WTC11 (cell line): ENCODE results near the gene UCHL3. TPM values are rescaled to one million over a fixed set of nuclear protein-coding genes. Genes with fewer than 3 reads are reported as not detected.

ENCODE experiments used
- ATAC-seq: fragments of 200-7000 bp; cut with Tn5 transposase; 2 replicates; pipeline ENCODE4 v1.10.0; 2021; ENCODE audit warnings: mild to moderate bottlenecking, moderate library complexity
- CTCF ChIA-PET: fragments of 300-600 bp; sonication (Branson Sonifier 250); formaldehyde crosslinking; loops from one replicate; lab custom pipeline; 2021; ENCODE audit warnings: antibody characterized with exemption; lab: Charles Lee
- POLR2A ChIA-PET: fragments of 350-600 bp; sonication (Branson Sonifier 250); formaldehyde crosslinking; loops from one replicate; lab custom pipeline; 2021; ENCODE audit warnings: antibody characterized with exemption; lab: Charles Lee
- DNase-seq: peaks from one replicate; pipeline ENCODE4 v3.0.0; 2021; ENCODE audit warnings: low spot score
- H3K27ac Mint-ChIP-seq: 2 replicates; pipeline ENCODE4 v1.8.0; 2021; ENCODE audit warnings: mixed read lengths
- H3K27me3 Mint-ChIP-seq: 2 replicates; pipeline ENCODE4 v1.8.0; 2021; ENCODE audit warnings: low read depth, mild to moderate bottlenecking, moderate library complexity, mixed read lengths
- H3K36me3 Mint-ChIP-seq: 2 replicates; pipeline ENCODE4 v1.8.0; 2021; ENCODE audit warnings: mixed read lengths
- H3K4me1 Mint-ChIP-seq: 2 replicates; pipeline ENCODE4 v1.8.0; 2022; ENCODE audit warnings: mixed read lengths
- H3K4me3 Mint-ChIP-seq: 2 replicates; pipeline ENCODE4 v1.8.0; 2021; ENCODE audit warnings: mild to moderate bottlenecking, moderate library complexity, mixed read lengths
- H3K9me3 Mint-ChIP-seq: 2 replicates; pipeline ENCODE4 v1.8.0; 2021; ENCODE audit warnings: mixed read lengths
- CREM ChIP-seq: sonication (generic); formaldehyde crosslinking; IDR thresholded peaks from 2 replicates; pipeline ENCODE4 v1.8.1; 2022; ENCODE audit warnings: mild to moderate bottlenecking, missing genetic modification reagents, moderate library complexity
- EMX1 ChIP-seq: fragments of 250-450 bp; sonication (Bioruptor Pico); IDR thresholded peaks from 2 replicates; pipeline ENCODE4 v1.8.0; 2021; ENCODE audit warnings: mild to moderate bottlenecking
- ESRRA ChIP-seq: sonication (generic); formaldehyde crosslinking; IDR thresholded peaks from 2 replicates; pipeline ENCODE4 v1.8.1; 2022; ENCODE audit warnings: mild to moderate bottlenecking, missing genetic modification reagents, borderline replicate concordance
- FOXP1 ChIP-seq: sonication (generic); formaldehyde crosslinking; IDR thresholded peaks from 2 replicates; pipeline ENCODE4 v1.8.0; 2022; ENCODE audit warnings: missing genetic modification reagents, mild to moderate bottlenecking, moderate library complexity, borderline replicate concordance
- GTF2I ChIP-seq: fragments of 250-450 bp; sonication (Bioruptor Pico); conservative IDR thresholded peaks from 2 replicates; pipeline ENCODE4 v1.4.0; 2021; ENCODE audit warnings: mild to moderate bottlenecking
- JUN ChIP-seq: sonication (generic); formaldehyde crosslinking; IDR thresholded peaks from 2 replicates; pipeline ENCODE4 v1.8.0; 2023; ENCODE audit warnings: mild to moderate bottlenecking, missing genetic modification reagents
- NR1H2 ChIP-seq: sonication (generic); formaldehyde crosslinking; IDR thresholded peaks from 2 replicates; pipeline ENCODE4 v1.9.0; 2021; ENCODE audit warnings: mild to moderate bottlenecking, moderate library complexity, missing genetic modification reagents
- RELA ChIP-seq: sonication (generic); formaldehyde crosslinking; IDR thresholded peaks from 2 replicates; pipeline ENCODE4 v1.8.1; 2022; ENCODE audit warnings: missing genetic modification reagents, mild to moderate bottlenecking, borderline replicate concordance
- TEAD4 ChIP-seq: sonication (generic); formaldehyde crosslinking; IDR thresholded peaks from 2 replicates; pipeline ENCODE4 v1.8.0; 2022; ENCODE audit warnings: mild to moderate bottlenecking, missing genetic modification reagents
- ZNF232 ChIP-seq: sonication (generic); formaldehyde crosslinking; IDR thresholded peaks from 2 replicates; pipeline ENCODE4 v1.8.0; 2022; ENCODE audit warnings: mild to moderate bottlenecking, missing genetic modification reagents
- ZNF416 ChIP-seq: fragments of 250-450 bp; sonication (Bioruptor Pico); IDR thresholded peaks from 2 replicates; pipeline ENCODE4 v1.9.0; 2021; ENCODE audit warnings: mild to moderate bottlenecking, inconsistent platforms
- ZNF423 ChIP-seq: fragments of 250-450 bp; sonication (Bioruptor Pico); IDR thresholded peaks from 2 replicates; pipeline ENCODE4 v2.1.2; 2022; ENCODE audit warnings: mild to moderate bottlenecking, moderate library complexity
- total RNA-seq: library from RNA; stranded (reverse); gene quantifications from 3 replicates; pipeline ENCODE4 v1.2.3, GENCODE V29; 2021
- TF ChIP-seq, protein P1 (sequence below): sonication (generic); formaldehyde crosslinking; IDR thresholded peaks from 2 replicates; pipeline ENCODE4 v1.8.1; 2022; ENCODE audit warnings: low read depth, mild to moderate bottlenecking, moderate library complexity, missing genetic modification reagents, borderline replicate concordance
- TF ChIP-seq, protein P2 (sequence below): sonication (generic); formaldehyde crosslinking; IDR thresholded peaks from 2 replicates; pipeline ENCODE4 v1.8.0; 2023; ENCODE audit warnings: mild to moderate bottlenecking, missing genetic modification reagents
- TF ChIP-seq, protein P3 (sequence below): fragments of 250-450 bp; sonication (Bioruptor Pico); IDR thresholded peaks from 2 replicates; pipeline ENCODE4 v1.9.0; 2021; ENCODE audit warnings: mild to moderate bottlenecking, borderline replicate concordance
- TF ChIP-seq, protein P4 (sequence below): fragments of 250-450 bp; sonication (Bioruptor Pico); IDR thresholded peaks from 2 replicates; pipeline ENCODE4 v2.1.2; 2022; ENCODE audit warnings: mild to moderate bottlenecking, moderate library complexity
- TF ChIP-seq, protein P5 (sequence below): fragments of 250-450 bp; sonication (Bioruptor Pico); conservative IDR thresholded peaks from 2 replicates; pipeline ENCODE4 v1.9.0; 2021; ENCODE audit warnings: mild to moderate bottlenecking

Gene UCHL3
- total RNA-seq, 1 experiment from 2014 or later: 46.9 TPM

DNA sequence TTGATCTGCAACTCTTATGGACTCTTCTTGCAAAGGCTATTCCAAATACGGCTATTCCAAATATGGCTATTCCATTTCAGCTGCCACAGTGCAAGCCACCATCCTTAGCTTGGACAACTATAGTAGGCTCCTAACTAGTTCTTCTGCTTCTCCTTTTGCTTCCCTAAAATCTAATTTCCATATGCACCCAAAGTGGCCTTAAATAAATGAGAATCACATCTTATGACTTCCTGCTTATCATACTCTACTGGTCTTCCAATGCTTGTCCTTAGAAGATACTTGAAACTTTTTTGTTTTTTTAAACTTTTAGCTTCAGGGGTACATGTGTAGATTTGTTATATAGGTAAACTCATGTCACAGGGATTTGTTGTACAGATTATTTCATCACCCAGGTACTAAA, 4.9 kb downstream of the UCHL3 start:
- Mint-ChIP-seq H3K4me3 (no peak overlapping the region), H3K36me3 (peaks cover 11% of the 10 kb centered on the region), H3K27ac (no peak overlapping the region), H3K9me3 (no peaks in the 10 kb centered on the region), H3K4me1 (peaks cover 12% of the 10 kb centered on the region), H3K27me3 (no peaks in the 10 kb centered on the region)
- no peak for DNase-seq
- CTCF ChIA-PET: interaction anchor here (1.1 kb wide), 1 partner anchor 72 kb away, joined by 3 read pairs; the partner anchor contains the start of gene TBC1D4
- TF ChIP-seq ZNF423: no peak
- no peak for TF ChIP-seq TEAD4
- TF ChIP-seq, protein P1, sequence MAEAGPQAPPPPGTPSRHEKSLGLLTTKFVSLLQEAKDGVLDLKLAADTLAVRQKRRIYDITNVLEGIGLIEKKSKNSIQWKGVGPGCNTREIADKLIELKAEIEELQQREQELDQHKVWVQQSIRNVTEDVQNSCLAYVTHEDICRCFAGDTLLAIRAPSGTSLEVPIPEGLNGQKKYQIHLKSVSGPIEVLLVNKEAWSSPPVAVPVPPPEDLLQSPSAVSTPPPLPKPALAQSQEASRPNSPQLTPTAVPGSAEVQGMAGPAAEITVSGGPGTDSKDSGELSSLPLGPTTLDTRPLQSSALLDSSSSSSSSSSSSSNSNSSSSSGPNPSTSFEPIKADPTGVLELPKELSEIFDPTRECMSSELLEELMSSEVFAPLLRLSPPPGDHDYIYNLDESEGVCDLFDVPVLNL (CRISPR knock-in tag): no peak
- TF ChIP-seq, protein P2, sequence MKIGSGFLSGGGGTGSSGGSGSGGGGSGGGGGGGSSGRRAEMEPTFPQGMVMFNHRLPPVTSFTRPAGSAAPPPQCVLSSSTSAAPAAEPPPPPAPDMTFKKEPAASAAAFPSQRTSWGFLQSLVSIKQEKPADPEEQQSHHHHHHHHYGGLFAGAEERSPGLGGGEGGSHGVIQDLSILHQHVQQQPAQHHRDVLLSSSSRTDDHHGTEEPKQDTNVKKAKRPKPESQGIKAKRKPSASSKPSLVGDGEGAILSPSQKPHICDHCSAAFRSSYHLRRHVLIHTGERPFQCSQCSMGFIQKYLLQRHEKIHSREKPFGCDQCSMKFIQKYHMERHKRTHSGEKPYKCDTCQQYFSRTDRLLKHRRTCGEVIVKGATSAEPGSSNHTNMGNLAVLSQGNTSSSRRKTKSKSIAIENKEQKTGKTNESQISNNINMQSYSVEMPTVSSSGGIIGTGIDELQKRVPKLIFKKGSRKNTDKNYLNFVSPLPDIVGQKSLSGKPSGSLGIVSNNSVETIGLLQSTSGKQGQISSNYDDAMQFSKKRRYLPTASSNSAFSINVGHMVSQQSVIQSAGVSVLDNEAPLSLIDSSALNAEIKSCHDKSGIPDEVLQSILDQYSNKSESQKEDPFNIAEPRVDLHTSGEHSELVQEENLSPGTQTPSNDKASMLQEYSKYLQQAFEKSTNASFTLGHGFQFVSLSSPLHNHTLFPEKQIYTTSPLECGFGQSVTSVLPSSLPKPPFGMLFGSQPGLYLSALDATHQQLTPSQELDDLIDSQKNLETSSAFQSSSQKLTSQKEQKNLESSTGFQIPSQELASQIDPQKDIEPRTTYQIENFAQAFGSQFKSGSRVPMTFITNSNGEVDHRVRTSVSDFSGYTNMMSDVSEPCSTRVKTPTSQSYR (CRISPR knock-in tag): no peak
- TF ChIP-seq ZNF416 (CRISPR knock-in tag): no peak
- TF ChIP-seq EMX1 (CRISPR knock-in tag): no peak
- TF ChIP-seq NR1H2 (CRISPR knock-in tag): no peak
- no peak for TF ChIP-seq FOXP1
- TF ChIP-seq JUN: no peak
- TF ChIP-seq, protein P3, sequence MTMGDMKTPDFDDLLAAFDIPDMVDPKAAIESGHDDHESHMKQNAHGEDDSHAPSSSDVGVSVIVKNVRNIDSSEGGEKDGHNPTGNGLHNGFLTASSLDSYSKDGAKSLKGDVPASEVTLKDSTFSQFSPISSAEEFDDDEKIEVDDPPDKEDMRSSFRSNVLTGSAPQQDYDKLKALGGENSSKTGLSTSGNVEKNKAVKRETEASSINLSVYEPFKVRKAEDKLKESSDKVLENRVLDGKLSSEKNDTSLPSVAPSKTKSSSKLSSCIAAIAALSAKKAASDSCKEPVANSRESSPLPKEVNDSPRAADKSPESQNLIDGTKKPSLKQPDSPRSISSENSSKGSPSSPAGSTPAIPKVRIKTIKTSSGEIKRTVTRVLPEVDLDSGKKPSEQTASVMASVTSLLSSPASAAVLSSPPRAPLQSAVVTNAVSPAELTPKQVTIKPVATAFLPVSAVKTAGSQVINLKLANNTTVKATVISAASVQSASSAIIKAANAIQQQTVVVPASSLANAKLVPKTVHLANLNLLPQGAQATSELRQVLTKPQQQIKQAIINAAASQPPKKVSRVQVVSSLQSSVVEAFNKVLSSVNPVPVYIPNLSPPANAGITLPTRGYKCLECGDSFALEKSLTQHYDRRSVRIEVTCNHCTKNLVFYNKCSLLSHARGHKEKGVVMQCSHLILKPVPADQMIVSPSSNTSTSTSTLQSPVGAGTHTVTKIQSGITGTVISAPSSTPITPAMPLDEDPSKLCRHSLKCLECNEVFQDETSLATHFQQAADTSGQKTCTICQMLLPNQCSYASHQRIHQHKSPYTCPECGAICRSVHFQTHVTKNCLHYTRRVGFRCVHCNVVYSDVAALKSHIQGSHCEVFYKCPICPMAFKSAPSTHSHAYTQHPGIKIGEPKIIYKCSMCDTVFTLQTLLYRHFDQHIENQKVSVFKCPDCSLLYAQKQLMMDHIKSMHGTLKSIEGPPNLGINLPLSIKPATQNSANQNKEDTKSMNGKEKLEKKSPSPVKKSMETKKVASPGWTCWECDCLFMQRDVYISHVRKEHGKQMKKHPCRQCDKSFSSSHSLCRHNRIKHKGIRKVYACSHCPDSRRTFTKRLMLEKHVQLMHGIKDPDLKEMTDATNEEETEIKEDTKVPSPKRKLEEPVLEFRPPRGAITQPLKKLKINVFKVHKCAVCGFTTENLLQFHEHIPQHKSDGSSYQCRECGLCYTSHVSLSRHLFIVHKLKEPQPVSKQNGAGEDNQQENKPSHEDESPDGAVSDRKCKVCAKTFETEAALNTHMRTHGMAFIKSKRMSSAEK: no peak
- no peak for TF ChIP-seq CREM (CRISPR knock-in tag)
- ATAC-seq: no peak
- POLR2A ChIA-PET: no interaction called here

DNA sequence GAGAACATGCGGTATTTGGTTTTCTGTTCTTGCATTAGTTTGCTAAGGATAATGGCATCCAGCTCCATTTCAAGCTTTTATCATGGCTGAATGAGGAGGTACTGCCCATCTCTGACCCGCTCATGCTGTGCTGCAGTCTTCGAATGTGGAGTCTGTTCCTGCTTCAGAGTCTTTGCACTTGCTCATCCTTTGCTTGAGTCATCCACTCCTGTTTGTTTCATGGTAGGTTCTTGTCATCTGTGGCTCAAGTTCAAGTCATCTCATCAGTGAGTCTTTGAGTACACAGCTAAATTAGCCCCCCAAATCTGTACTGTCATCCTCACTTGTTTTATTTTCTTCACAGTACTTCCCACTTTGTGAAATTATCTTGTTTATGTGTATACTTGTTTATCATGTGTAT, 5.4 kb downstream of the UCHL3 start:
- Mint-ChIP-seq H3K4me1 (peaks cover 12% of the 10 kb centered on the region), H3K27me3 (no peaks in the 10 kb centered on the region), H3K36me3 (peaks cover 11% of the 10 kb centered on the region), H3K9me3 (no peaks in the 10 kb centered on the region), H3K4me3 (no peak overlapping the region), H3K27ac (peak overlapping the region; percentile 68)
- DNase-seq: no peak
- ChIA-PET CTCF (no interaction called here), POLR2A (no interaction called here)
- no peak for ATAC-seq
- TF ChIP-seq ZNF232 (CRISPR knock-in tag) (no peak), RELA (CRISPR knock-in tag) (no peak), GTF2I (no peak), ESRRA (CRISPR knock-in tag) (no peak)
- TF ChIP-seq, protein P4, sequence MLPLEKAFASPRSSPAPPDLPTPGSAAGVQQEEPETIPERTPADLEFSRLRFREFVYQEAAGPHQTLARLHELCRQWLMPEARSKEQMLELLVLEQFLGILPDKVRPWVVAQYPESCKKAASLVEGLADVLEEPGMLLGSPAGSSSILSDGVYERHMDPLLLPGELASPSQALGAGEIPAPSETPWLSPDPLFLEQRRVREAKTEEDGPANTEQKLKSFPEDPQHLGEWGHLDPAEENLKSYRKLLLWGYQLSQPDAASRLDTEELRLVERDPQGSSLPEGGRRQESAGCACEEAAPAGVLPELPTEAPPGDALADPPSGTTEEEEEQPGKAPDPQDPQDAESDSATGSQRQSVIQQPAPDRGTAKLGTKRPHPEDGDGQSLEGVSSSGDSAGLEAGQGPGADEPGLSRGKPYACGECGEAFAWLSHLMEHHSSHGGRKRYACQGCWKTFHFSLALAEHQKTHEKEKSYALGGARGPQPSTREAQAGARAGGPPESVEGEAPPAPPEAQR (CRISPR knock-in tag): no peak
- TF ChIP-seq, protein P5, sequence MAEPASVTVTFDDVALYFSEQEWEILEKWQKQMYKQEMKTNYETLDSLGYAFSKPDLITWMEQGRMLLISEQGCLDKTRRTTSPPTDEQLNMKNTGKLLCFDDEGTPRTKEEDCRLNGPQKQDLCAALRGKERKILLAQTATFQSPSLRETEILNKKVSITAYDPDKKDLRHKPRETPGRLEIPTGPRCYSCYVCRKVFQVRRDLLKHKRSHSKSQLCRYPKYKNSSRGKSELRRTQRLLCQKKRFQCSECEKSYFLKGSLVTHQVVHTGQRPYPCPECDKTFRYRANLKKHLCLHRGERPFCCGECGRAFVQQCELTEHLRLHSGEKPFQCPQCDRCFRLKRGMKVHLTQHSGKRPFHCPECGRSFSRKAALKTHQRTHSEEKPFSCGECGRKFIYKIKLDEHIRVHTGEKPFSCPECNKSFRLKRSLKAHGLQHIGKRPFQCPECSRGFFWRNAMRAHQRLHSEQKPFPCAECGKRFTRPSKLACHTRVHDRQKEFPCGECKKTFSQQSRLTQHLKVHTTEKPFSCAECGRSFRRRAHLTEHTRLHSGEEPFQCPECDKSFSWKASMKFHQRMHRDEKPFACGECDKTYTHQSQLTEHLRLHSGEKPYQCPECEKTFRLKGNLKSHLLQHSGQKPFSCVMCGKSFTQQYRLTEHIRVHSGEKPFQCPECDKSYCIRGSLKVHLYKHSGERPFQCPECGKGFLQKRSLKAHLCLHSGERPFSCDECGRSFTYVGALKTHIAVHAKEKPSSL (CRISPR knock-in tag): no peak
- TF ChIP-seq, protein P3: no peak
